ENCODE data around the gene MVP.
"Not testable (repeated sequence)": the region's sequence is repeated elsewhere in the genome, so short reads cannot be mapped to it uniquely, and the experiment has no call there.

MVP gene

GRCh38 chr16:29842732-29843346 lies 22.6 kb downstream of the MVP start:
- DNase-seq (ENCODE audit: low read depth, low spot score), result no peak

- no peak for DNase-seq (ENCODE audit: low read depth, low spot score)
Measured at GRCh38 chr16:29843931-29844330, 23.7 kb downstream of the MVP start.

GRCh38 chr16:29844575-29845331 lies 24.5 kb downstream of the MVP start:
- DNase-seq (ENCODE audit: low read depth, low spot score), result no peak

- no peak for DNase-seq (ENCODE audit: low read depth, low spot score)
Measured at GRCh38 chr16:29845656-29846055, 25.4 kb downstream of the MVP start.

GRCh38 chr16:29848420-29849297 lies 28.4 kb downstream of the MVP start:
- DNase-seq (ENCODE audit: low read depth, low spot score), result peak; percentile 30

GRCh38 chr16:29849505-29849904 lies 29.2 kb downstream of the MVP start:
- DNase-seq (ENCODE audit: low read depth, low spot score), result no peak

GRCh38 chr16:29850998-29851397 lies 30.7 kb downstream of the MVP start:
- no peak for DNase-seq (ENCODE audit: low read depth, low spot score)

GRCh38 chr16:29852654-29853053 lies 32.4 kb downstream of the MVP start:
- DNase-seq (ENCODE audit: low read depth, low spot score), result no peak

- DNase-seq (ENCODE audit: low read depth, low spot score), result no peak
Measured at GRCh38 chr16:29854520-29855100, 34.3 kb downstream of the MVP start.

- no peak for DNase-seq (ENCODE audit: low read depth, low spot score)
Measured at GRCh38 chr16:29857133-29857760, 37.0 kb downstream of the MVP start.

- no peak for DNase-seq (ENCODE audit: low read depth, low spot score)
Measured at GRCh38 chr16:29858149-29858849, 38.0 kb downstream of the MVP start.

- DNase-seq (ENCODE audit: low read depth, low spot score), result no peak
Measured at GRCh38 chr16:29858974-29859373, 38.7 kb downstream of the MVP start.

- DNase-seq (ENCODE audit: low read depth, low spot score), result no peak
Measured at GRCh38 chr16:29860218-29860617, 40.0 kb downstream of the MVP start.

- DNase-seq (ENCODE audit: low read depth, low spot score), result no peak
Measured at GRCh38 chr16:29862383-29862883, 42.2 kb downstream of the MVP start.

- DNase-seq (ENCODE audit: low read depth, low spot score), result peak; percentile 95
Measured at GRCh38 chr16:29862884-29863668, 42.8 kb downstream of the MVP start, which contains the start of gene CDIPT. CDIPT (minus strand) TSS chr16:29863226; CDS start chr16:29862857, 369 bp downstream.

GRCh38 chr16:29863669-29863984 lies 43.4 kb downstream of the MVP start:
- no peak for DNase-seq (ENCODE audit: low read depth, low spot score)

- no peak for DNase-seq (ENCODE audit: low read depth, low spot score)
Measured at GRCh38 chr16:29864205-29864604, 43.9 kb downstream of the MVP start.

GRCh38 chr16:29868396-29869009 lies 48.2 kb downstream of the MVP start:
- no peak for DNase-seq (ENCODE audit: low read depth, low spot score)

GRCh38 chr16:29869067-29869466 lies 48.8 kb downstream of the MVP start:
- not testable (repeated sequence) for DNase-seq (ENCODE audit: low read depth, low spot score)
